ENCODE data around the gene DESI1.

DNA sequence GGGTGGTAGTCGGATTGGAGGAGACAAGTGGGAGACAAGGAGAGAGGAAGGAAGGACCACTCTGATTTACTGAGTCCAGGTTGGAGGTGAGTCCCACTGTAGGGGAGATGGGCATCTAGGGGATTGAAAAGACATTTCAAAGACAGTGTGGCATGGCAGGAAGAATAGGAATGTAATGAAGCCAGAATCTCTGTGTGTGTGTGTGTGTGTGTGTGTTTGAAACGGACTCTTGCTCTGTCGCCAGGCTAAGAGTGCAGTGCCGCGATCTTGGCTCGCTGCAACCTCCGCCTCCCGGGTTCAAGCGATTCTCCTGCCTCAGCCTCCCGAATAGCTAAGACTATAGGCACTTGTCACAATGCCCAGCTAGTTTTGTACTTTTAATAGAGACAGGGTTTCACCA, 64.3 kb downstream of the DESI1 start:
- TF ChIP-seq, protein P1, sequence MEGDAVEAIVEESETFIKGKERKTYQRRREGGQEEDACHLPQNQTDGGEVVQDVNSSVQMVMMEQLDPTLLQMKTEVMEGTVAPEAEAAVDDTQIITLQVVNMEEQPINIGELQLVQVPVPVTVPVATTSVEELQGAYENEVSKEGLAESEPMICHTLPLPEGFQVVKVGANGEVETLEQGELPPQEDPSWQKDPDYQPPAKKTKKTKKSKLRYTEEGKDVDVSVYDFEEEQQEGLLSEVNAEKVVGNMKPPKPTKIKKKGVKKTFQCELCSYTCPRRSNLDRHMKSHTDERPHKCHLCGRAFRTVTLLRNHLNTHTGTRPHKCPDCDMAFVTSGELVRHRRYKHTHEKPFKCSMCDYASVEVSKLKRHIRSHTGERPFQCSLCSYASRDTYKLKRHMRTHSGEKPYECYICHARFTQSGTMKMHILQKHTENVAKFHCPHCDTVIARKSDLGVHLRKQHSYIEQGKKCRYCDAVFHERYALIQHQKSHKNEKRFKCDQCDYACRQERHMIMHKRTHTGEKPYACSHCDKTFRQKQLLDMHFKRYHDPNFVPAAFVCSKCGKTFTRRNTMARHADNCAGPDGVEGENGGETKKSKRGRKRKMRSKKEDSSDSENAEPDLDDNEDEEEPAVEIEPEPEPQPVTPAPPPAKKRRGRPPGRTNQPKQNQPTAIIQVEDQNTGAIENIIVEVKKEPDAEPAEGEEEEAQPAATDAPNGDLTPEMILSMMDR (IDR thresholded peaks at IDR 0.05) = no peak
- TF ChIP-seq EZH2 (IDR thresholded peaks at IDR 0.05) = no peak
